Stimulated activated memory B cell treated with anti-CD40 and anti-IgM and Interleukin-4, amounts not matched to agents 10 μg/mL and 1 μg/mL and 100 μg/mL, for 72 hours (primary cell): ENCODE measurements around the gene UQCRQ.

Source experiments
- ATAC-seq: fragments of 150-1000 bp; cut with Tn5 transposase; 2 replicates; pipeline ENCODE4 v1.10.0; 2021
- H3K27ac Mint-ChIP-seq: one replicate; pipeline ENCODE4 v1.8.0; 2022; ENCODE audit warnings: mild to moderate bottlenecking, mixed read lengths
- H3K27me3 Mint-ChIP-seq: one replicate; pipeline ENCODE4 v1.8.0; 2022; ENCODE audit warnings: mixed read lengths
- H3K36me3 Mint-ChIP-seq: one replicate; pipeline ENCODE4 v1.8.0; 2022; ENCODE audit warnings: mixed read lengths
- H3K4me1 Mint-ChIP-seq: one replicate; pipeline ENCODE4 v1.8.0; 2022; ENCODE audit warnings: mixed read lengths
- H3K4me3 Mint-ChIP-seq: one replicate; pipeline ENCODE4 v1.8.0; 2022; ENCODE audit warnings: mild to moderate bottlenecking, moderate library complexity, mixed read lengths
- H3K9me3 Mint-ChIP-seq: one replicate; pipeline ENCODE4 v1.8.0; 2022; ENCODE audit warnings: mixed read lengths

Gene UQCRQ

GRCh38 chr5:132901730-132902129 lies 35.3 kb downstream of the UQCRQ start:
- no peak overlapping the region for H3K27ac Mint-ChIP-seq
- H3K4me3 Mint-ChIP-seq: no peak overlapping the region
- peaks cover 39% of the 10 kb centered on the region for H3K36me3 Mint-ChIP-seq
- no peak for ATAC-seq
- H3K4me1 Mint-ChIP-seq: peaks cover 20% of the 10 kb centered on the region
- H3K27me3 Mint-ChIP-seq: no peaks in the 10 kb centered on the region
- H3K9me3 Mint-ChIP-seq: no peaks in the 10 kb centered on the region

GRCh38 chr5:132905938-132906337 lies 39.5 kb downstream of the UQCRQ start:
- H3K27me3 Mint-ChIP-seq: no peaks in the 10 kb centered on the region
- peaks cover 41% of the 10 kb centered on the region for H3K36me3 Mint-ChIP-seq
- H3K4me1 Mint-ChIP-seq: peaks cover 34% of the 10 kb centered on the region
- no peak for ATAC-seq
- no peaks in the 10 kb centered on the region for H3K9me3 Mint-ChIP-seq
- H3K27ac Mint-ChIP-seq: no peak overlapping the region
- H3K4me3 Mint-ChIP-seq: no peak overlapping the region

GRCh38 chr5:132907161-132907560 lies 40.7 kb downstream of the UQCRQ start:
- no peak for ATAC-seq
- peaks cover 43% of the 10 kb centered on the region for H3K4me1 Mint-ChIP-seq
- no peaks in the 10 kb centered on the region for H3K27me3 Mint-ChIP-seq
- H3K27ac Mint-ChIP-seq: no peak overlapping the region
- H3K4me3 Mint-ChIP-seq: no peak overlapping the region
- H3K36me3 Mint-ChIP-seq: peaks cover 51% of the 10 kb centered on the region
- H3K9me3 Mint-ChIP-seq: no peaks in the 10 kb centered on the region

- no peak for ATAC-seq
- H3K27me3 Mint-ChIP-seq: no peaks in the 10 kb centered on the region
Measured at GRCh38 chr5:132909702-132910101, 43.3 kb downstream of the UQCRQ start.

GRCh38 chr5:132915681-132916080 lies 49.2 kb downstream of the UQCRQ start:
- H3K4me3 Mint-ChIP-seq: no peak overlapping the region
- no peaks in the 10 kb centered on the region for H3K9me3 Mint-ChIP-seq
- no peak for ATAC-seq
- no peak overlapping the region for H3K27ac Mint-ChIP-seq
- H3K27me3 Mint-ChIP-seq: no peaks in the 10 kb centered on the region
- peaks cover 27% of the 10 kb centered on the region for H3K4me1 Mint-ChIP-seq
- H3K36me3 Mint-ChIP-seq: peaks cover 40% of the 10 kb centered on the region

More at GRCh38 chr5:132909702-132910101, 43.3 kb downstream of the UQCRQ start:
- Mint-ChIP-seq H3K36me3 (peaks cover 48% of the 10 kb centered on the region), H3K4me3 (no peak overlapping the region), H3K27ac (no peak overlapping the region), H3K9me3 (no peaks in the 10 kb centered on the region), H3K4me1 (peaks cover 38% of the 10 kb centered on the region)

- ATAC-seq: no peak
- Mint-ChIP-seq H3K4me3 (no peak overlapping the region), H3K4me1 (peaks cover 24% of the 10 kb centered on the region), H3K27me3 (no peaks in the 10 kb centered on the region), H3K27ac (no peak overlapping the region), H3K36me3 (peaks cover 40% of the 10 kb centered on the region), H3K9me3 (no peaks in the 10 kb centered on the region)
Measured at GRCh38 chr5:132916086-132916485, 49.6 kb downstream of the UQCRQ start.
